Lung (tissue), 12 donors: ENCODE data around the gene TRIM47. TPM values are rescaled to one million over a fixed set of nuclear protein-coding genes. Genes with fewer than 3 reads are reported as not detected.
"Not testable (repeated sequence)": the region's sequence is repeated elsewhere in the genome, so short reads cannot be mapped to it uniquely, and the experiment has no call there.

ENCODE experiments used
- ATAC-seq: fragments of 200-7000 bp; cut with Tn5 transposase; one replicate; pipeline ENCODE4 v1.9.1; 2020; ENCODE audit warnings: moderate number of reproducible peaks; ENCODE audit not compliant: insufficient read depth, low FRiP score
- DNase-seq, 3 donors: peaks; one replicate each; pipeline ENCODE4 v3.0.0-alpha.2; 2013 to 2017
- H3K27ac ChIP-seq, 2 donors: one replicate each; pipeline ENCODE4 v1.5.1; 2013; ENCODE audit warnings: mild to moderate bottlenecking in 2 of 2, moderate library complexity in 2 of 2, control low read depth in 1 of 2, inconsistent platforms in 1 of 2, low read depth in 1 of 2, low read length in 1 of 2
- H3K27me3 ChIP-seq, 3 donors: one replicate each; pipeline ENCODE4 v1.5.1; 2013; ENCODE audit warnings: low read length in 2 of 3; ENCODE audit not compliant: control insufficient read depth in 3 of 3, insufficient read depth in 3 of 3
- H3K36me3 ChIP-seq, 4 donors: one replicate each; pipeline ENCODE4 v1.5.1; 2013; ENCODE audit warnings: low read length in 4 of 4, mild to moderate bottlenecking in 1 of 4, moderate library complexity in 1 of 4; ENCODE audit not compliant: control insufficient read depth in 4 of 4, insufficient read depth in 4 of 4
- H3K4me1 ChIP-seq, 5 donors: one replicate each; pipeline ENCODE4 v1.5.1; 2013; ENCODE audit warnings: low read length in 5 of 5, mild to moderate bottlenecking in 2 of 5, moderate library complexity in 1 of 5; ENCODE audit not compliant: control insufficient read depth in 5 of 5, insufficient read depth in 5 of 5
- H3K4me3 ChIP-seq: one replicate; pipeline ENCODE4 v1.5.1; 2013; ENCODE audit warnings: mild to moderate bottlenecking, control low read depth, moderate library complexity
- H3K9ac ChIP-seq, 2 donors: one replicate each; pipeline ENCODE4 v1.5.1; 2013; ENCODE audit warnings: low read length in 2 of 2, control low read depth in 1 of 2; ENCODE audit not compliant: insufficient read depth in 1 of 2
- H3K9me3 ChIP-seq, 4 donors: one replicate each; pipeline ENCODE4 v1.5.1; 2013; ENCODE audit warnings: low read length in 3 of 4, mild to moderate bottlenecking in 1 of 4, moderate library complexity in 1 of 4; ENCODE audit not compliant: control insufficient read depth in 4 of 4, insufficient read depth in 3 of 4
- CTCF ChIP-seq: IDR thresholded peaks from 2 replicates; pipeline ENCODE4 v1.5.1; 2012; ENCODE audit warnings: mild to moderate bottlenecking; ENCODE audit errors: control extremely low read depth, extremely low read depth
- WGBS, 2 donors: extraction: QIAGEN DNeasy Blood & Tissue Kit; methylation state at CpG; one replicate each; pipeline ENCODE4 v1.1.7; 2013; 5-methylcytosine and 5-hydroxymethylcytosine counted together
- polyA plus RNA-seq, 2 donors: library from polyadenylated mRNA; stranded (reverse); fragments of 200-250 nt; gene quantifications; one replicate each; pipeline ENCODE4 v1.2.1, GENCODE V29; 2013
- total RNA-seq, 2 donors: library from RNA; depleted of rRNA in 1 of 2; stranded (reverse); fragments of >200 nt in 1 of 2; gene quantifications; one replicate each; pipeline ENCODE4 v1.2.1, GENCODE V29; 2014 to 2021
- donor health status: control.
- donor health status: control.
- donor health status: Bipolar disorder and iron deficiency.
- donor health status: healthy.
- donor health status: DM: yes; HTN: yes; CAD: no.

Gene TRIM47
- total and polyA plus RNA-seq, 4 donors, result 22.9 to 78.3 (median 28.0) TPM

GRCh38 chr17:75889454-75889853 is 11.1 kb upstream of the TRIM47 start:
- no peak overlapping the region for H3K9ac ChIP-seq
- TF ChIP-seq CTCF, result no peak
- no peaks in the 10 kb centered on the region for H3K27me3 ChIP-seq
- peaks cover 0 to 31% (median 0%) of the 10 kb centered on the region in 4 donors for H3K36me3 ChIP-seq
- no peak overlapping the region for H3K27ac ChIP-seq
- WGBS, 2 donors, result 77 to 78% methylated on average over 6 of the region's 6 CpGs
- no peak for DNase-seq
- peaks cover 0 to 12% (median 0%) of the 10 kb centered on the region in 5 donors for H3K4me1 ChIP-seq
- H3K9me3 ChIP-seq, result no peaks in the 10 kb centered on the region
- H3K4me3 ChIP-seq, result no peak overlapping the region
- no peak for ATAC-seq

- Histone ChIP-seq H3K4me3 (no peak overlapping the region), H3K9ac (no peak overlapping the region), H3K27ac (no peak overlapping the region), H3K4me1 (peaks cover 0 to 10% (median 0%) of the 10 kb centered on the region in 5 donors), H3K9me3 (no peaks in the 10 kb centered on the region), H3K27me3 (no peaks in the 10 kb centered on the region), H3K36me3 (peaks cover 0 to 31% (median 0%) of the 10 kb centered on the region in 4 donors)
- TF ChIP-seq CTCF, result no peak
- DNase-seq, result no peak
- no peak for ATAC-seq
- 86 to 87% methylated on average over 6 of the region's 6 CpGs for WGBS, 2 donors
Measured at GRCh38 chr17:75888484-75888883, 10.1 kb upstream of the TRIM47 start.

GRCh38 chr17:75885860-75886259 is 7.5 kb upstream of the TRIM47 start:
- H3K27me3 ChIP-seq, H3K4me1 ChIP-seq, ATAC-seq, H3K9ac ChIP-seq, H3K9me3 ChIP-seq, H3K4me3 ChIP-seq, H3K27ac ChIP-seq, DNase-seq: not testable (repeated sequence)
- 90% methylated on average over 9 of the region's 9 CpGs for WGBS, 2 donors
- peaks cover 0 to 12% (median 0%) of the 10 kb centered on the region in 4 donors for H3K36me3 ChIP-seq

- no peak overlapping the region for H3K9ac ChIP-seq
- H3K27ac ChIP-seq, result no peak overlapping the region
- TF ChIP-seq CTCF, result no peak
- no peaks in the 10 kb centered on the region for H3K9me3 ChIP-seq
- ATAC-seq, result no peak
- no peak for DNase-seq
- no peaks in the 10 kb centered on the region for H3K4me1 ChIP-seq
- peaks cover 0 to 7% (median 0%) of the 10 kb centered on the region in 4 donors for H3K36me3 ChIP-seq
- H3K27me3 ChIP-seq, result no peaks in the 10 kb centered on the region
- 30 to 46% methylated on average over 8 of the region's 8 CpGs for WGBS, 2 donors
- H3K4me3 ChIP-seq, result no peak overlapping the region
Measured at GRCh38 chr17:75885431-75885830, 7.0 kb upstream of the TRIM47 start.
